HG03159 (cell line): ENCODE data around the gene TEAD1.

Source experiments
- ATAC-seq: cut with Tn5 transposase; IDR thresholded peaks from one replicate; pipeline ENCODE4 v1.9.1; 2021; ENCODE audit warnings: mild to moderate bottlenecking, moderate library complexity; ENCODE audit not compliant: unreplicated experiment

Gene TEAD1

DNA sequence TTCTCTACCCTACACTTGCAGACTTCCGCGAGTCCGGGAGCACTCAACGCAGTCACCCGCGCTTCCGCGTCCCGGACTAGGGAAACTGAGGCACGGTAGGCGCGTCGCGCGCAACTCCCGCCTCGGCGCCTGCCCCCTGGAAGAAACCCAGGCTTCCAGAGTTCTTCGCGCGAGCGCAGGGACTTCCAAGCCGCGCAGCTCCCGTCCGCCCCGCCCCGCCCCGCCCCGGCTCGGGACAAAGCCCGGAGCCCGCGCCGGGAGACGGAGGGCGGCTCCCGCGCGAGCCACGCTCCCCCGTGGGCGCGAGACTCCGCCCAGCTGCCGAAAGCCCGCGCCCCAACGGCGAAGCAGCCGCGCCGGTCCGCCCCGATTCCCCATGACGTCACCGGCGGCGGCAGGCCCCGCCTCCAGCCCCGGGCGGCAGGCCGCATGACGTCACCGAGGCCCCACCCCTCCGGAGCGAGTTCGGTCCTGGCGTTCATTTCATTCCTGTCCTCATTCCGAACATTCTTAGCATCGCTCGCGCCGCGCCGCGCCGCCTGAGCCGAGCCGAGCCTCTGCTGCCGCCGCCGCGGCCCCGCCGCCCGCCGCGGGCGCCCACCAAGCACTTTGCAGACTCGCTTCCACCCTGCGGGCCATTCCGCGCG is at the start of gene TEAD1:
Gene TEAD1, plus strand, starts transcription at position 498 of the 647 bp plus-strand sequence.
- ATAC-seq: peak; percentile 83

GRCh38 chr11:12624595-12624994 is 49.6 kb upstream of the TEAD1 start:
- ATAC-seq: no peak

GRCh38 chr11:12625438-12626071 is 48.7 kb upstream of the TEAD1 start:
- no peak for ATAC-seq

DNA sequence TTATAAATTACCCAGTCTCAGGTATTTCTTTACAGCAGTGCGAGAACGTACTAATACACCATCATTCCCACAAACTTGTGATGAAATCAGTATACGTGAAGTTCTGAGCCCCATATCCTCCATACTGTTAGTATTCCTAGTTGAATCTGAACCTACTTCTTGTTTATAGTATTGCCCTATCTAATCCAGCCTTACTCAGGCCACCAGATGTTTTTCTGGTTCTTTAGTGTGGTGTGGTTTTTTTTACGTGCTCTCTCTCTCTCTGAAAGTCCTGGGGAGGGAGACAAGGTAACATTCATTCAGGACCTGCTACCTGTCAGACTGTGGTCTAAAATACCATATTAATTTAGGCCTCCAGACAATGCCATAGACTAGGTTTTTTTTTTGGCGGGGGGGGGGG is 47.6 kb upstream of the TEAD1 start:
- no peak for ATAC-seq

DNA sequence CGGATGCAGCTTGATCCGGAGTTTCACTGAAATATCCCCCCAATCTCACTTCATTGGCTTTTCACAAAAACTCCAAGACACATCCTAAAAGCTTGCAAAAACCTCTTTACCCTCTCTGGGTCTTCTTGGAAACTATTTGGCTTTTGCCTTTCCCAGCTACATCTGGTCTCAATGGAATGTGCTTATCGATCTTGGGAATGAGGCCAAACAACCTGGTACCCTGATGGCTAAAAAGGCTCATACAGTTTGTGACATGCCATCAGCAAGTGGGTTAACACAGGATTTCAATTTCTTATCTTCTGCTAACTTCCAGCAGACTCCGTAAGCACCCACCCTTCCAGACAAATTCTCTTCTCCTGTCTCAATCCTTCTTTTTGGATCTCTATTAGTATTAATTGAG is 45.9 kb upstream of the TEAD1 start:
- ATAC-seq: no peak

- no peak for ATAC-seq
Observed at GRCh38 chr11:12629601-12630313, 44.5 kb upstream of the TEAD1 start.

DNA sequence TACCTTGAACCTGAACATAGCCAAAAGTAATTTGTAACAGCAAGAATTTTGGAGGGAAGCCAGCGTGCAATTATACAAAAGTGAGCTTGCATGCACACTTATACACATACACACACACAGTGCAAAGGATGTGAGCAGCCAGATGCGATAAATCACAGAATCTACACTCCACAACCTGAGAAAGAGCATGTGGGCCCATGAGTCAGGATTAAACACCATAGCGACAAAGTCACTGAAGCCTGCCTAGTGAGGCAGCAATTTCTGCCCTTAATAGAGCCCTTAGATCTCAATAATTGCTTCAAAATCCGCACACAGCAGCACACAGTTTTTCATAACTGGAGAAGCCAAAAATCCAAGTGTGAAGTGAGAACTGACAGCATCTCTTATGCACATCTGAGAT is 42.6 kb upstream of the TEAD1 start:
- no peak for ATAC-seq

- ATAC-seq: no peak
Observed at GRCh38 chr11:12634329-12634728, 39.9 kb upstream of the TEAD1 start.

DNA sequence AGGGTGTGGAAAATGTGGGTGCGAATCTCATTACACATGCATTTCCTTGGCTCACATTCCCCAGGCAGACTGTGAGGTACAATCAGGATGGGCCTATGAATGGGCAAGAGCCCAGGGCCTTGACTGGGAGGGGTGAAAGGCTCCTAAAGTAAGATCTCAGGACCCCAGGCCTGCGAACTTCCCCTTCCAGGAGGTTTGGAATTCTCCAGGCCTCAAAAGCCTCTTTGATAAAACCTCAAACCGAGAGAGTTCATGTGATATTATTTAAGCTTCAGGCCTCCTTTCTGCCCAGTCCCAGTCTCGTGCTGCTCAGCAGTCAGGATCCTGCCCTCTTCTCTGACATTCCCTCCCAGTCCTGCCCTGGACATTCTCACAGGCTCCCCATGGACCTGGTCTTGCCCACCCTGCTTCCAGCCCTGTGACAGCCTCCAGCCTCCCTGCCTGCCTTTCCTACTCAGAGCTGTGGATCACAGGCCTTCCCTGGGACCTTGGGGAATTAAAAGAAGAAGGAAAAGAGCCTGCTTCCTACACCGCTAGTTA is 37.3 kb upstream of the TEAD1 start:
- ATAC-seq: no peak

DNA sequence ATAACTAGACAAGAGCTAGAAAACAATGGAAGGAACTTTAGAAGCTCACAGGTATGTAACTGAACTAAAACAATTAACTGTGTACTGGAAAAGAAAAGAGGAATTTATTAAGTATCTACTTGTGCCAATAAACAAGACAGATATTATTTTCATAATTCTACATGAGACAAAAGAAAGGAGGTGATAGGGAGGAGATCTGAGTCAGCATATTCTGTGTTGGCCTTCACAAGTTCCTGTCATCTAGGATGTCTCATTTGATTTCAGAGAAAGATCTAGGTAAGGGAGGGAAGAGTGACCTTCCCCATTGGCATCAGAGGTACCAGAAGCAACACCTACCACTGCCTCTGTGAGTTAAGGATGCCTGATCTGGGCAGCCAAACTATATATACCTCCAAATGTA is 34.8 kb upstream of the TEAD1 start:
- no peak for ATAC-seq

- no peak for ATAC-seq
Observed at GRCh38 chr11:12640355-12640754, 33.9 kb upstream of the TEAD1 start.

- no peak for ATAC-seq
Observed at GRCh38 chr11:12640926-12641849, 33.0 kb upstream of the TEAD1 start.

DNA sequence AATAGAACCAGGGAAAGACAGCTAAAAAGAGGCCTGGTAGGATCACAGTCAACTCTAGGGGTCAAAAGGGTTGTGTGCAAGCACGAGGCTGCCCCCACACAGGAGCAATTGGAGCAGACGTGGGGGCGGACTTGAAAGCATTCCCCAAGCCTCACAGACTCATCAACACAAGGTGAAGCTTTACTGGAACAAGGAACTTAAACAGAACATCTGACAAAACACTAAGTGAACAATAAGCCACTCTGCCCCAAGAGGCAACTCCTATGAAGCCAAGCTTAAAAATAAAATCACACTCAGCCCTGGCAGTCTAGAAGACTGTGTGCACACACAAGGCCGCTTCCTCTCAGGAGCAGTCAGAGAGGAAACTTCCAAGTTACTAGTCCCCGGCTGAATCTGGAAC is 32.2 kb upstream of the TEAD1 start:
- ATAC-seq: no peak

DNA sequence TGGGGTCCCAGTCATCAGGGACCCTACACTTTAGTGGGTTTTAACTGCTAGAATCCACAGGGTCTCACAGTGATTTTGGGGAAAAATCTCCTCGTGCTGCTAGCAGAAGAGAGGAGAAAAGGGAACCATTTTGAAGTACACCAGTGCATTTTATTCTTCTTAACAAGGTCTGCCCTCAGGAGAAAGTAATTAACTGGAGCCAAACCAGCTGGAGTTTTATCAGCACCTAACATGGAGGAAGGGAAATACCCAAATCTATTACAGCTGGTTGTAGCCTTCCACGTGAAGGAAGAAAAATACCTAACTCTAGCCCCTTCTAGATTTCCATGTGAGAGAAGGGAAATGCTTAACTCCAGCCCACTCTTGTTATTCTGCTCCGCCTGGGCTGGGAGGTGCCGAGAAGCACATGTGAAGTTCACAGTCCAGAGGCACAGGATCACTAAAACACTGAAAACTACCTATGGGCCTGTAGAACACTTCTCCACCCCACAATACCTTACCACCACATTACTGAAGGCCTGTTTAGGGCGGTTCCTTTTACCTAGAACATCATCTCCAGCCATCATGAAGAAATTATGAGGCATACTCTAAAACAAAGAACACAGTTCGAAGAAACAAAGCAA is 31.3 kb upstream of the TEAD1 start:
- no peak for ATAC-seq

DNA sequence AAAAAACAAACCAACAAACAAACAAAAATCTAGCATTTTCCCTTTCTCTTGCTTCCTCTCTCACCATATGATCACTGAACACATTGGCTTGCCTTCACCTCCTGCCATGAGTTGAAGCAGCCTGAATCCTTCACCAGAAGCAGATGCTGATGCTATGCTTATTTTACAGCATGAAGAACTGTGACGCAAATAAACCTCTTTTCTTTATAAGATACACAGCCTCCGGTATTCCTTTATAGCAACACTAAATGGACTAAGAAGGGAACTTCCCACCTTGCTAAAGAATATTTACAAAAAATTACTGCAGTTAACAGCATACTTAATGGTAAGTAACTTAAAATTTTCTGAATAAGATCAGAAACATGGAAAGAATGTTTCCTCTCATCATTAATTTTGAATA is 27.7 kb upstream of the TEAD1 start:
- no peak for ATAC-seq

DNA sequence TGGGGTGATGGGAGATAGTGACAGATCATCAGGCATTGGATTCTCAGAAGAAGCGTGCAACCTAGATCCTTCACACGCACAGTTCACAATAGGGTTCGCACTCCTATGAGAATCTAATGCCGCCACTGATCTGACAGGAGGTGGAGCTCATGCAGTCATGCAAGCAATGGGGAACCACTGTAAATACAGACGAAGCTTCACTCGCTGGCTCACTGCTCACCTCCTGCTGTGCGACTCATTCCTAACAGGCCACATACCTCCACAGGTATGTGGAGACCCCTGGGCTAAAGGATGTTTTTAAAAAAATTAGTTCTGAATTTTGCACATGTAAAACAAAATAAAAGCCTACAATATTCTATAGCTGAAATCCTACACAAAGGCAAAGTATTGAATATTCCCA is 20.5 kb upstream of the TEAD1 start:
- ATAC-seq: no peak

GRCh38 chr11:12655842-12656241 is 18.4 kb upstream of the TEAD1 start:
- ATAC-seq: no peak

- ATAC-seq: no peak
Observed at GRCh38 chr11:12657336-12657735, 16.9 kb upstream of the TEAD1 start.

DNA sequence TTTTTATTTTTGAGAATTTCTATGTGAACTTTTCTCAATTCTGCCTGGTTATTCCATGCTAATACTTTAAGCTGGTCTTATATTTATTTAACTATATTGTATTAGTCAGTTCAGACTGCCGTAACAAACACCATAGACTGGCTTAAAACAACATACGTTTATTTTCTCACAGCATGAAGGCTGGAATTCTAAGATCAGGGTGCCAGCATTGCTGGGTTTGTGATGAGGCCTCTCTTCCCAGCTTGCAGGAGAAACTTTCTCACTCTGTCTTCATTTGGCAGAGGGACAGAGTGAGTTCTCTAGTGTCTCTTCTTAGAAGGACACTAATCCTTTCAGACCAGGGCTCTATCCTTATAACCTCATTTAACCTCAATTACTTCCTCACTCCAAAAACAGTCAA is 16.2 kb upstream of the TEAD1 start:
- ATAC-seq: no peak

- ATAC-seq: no peak
Observed at GRCh38 chr11:12662101-12662689, 12.0 kb upstream of the TEAD1 start.
